Thyroid gland (tissue), 4 donors: ENCODE data around the gene SLAMF6.

ENCODE experiments used
- CTCF ChIP-seq, 6 experiments: fragments of 200-600 bp in 3 of 6; fragments of 450-650 bp in 3 of 6; sonication (generic) in 3 of 6; IDR thresholded peaks; one replicate each; pipeline ENCODE4 v1.5.1; 2016 to 2019; ENCODE audit warnings: antibody characterized with exemption in 6 of 6, mild to moderate bottlenecking in 2 of 6, inconsistent platforms in 1 of 6, moderate library complexity in 1 of 6
- POLR2A ChIP-seq, 2 donors: fragments of 450-650 bp; IDR thresholded peaks; one replicate each; pipeline ENCODE4 v1.6.1; 2017; ENCODE audit warnings: antibody characterized with exemption in 2 of 2, mild to moderate bottlenecking in 2 of 2, moderate library complexity in 1 of 2

DNA sequence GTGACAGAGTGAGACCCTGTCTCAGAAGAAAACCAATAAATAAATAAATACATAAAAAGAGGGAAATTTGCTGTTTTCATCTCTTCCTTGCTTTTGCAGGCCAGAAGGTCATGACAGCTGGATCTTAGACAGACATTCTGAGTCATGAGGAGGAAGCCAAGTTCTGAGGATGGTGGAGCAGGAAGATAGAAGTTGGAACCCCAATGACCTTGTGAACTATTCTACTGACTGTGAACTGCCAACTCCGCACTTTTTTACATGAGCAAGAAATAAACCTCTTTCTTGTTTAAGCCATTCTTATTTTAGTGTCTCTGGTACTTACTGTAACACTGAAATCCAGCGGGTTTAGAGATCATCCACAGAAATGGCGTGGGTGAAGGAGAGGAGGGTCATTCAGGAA is 47.8 kb upstream of the SLAMF6 start:
- TF ChIP-seq CTCF (IDR thresholded peaks at IDR 0.05) (no peak), POLR2A (IDR thresholded peaks at IDR 0.05) (no peak)
